ENCODE measurements around the gene IGFN1. TPM values are rescaled to one million over a fixed set of nuclear protein-coding genes. Genes with fewer than 3 reads are reported as not detected.

Gene IGFN1
- total RNA-seq, 1 donor from 2014 or later = 0.52 TPM

DNA sequence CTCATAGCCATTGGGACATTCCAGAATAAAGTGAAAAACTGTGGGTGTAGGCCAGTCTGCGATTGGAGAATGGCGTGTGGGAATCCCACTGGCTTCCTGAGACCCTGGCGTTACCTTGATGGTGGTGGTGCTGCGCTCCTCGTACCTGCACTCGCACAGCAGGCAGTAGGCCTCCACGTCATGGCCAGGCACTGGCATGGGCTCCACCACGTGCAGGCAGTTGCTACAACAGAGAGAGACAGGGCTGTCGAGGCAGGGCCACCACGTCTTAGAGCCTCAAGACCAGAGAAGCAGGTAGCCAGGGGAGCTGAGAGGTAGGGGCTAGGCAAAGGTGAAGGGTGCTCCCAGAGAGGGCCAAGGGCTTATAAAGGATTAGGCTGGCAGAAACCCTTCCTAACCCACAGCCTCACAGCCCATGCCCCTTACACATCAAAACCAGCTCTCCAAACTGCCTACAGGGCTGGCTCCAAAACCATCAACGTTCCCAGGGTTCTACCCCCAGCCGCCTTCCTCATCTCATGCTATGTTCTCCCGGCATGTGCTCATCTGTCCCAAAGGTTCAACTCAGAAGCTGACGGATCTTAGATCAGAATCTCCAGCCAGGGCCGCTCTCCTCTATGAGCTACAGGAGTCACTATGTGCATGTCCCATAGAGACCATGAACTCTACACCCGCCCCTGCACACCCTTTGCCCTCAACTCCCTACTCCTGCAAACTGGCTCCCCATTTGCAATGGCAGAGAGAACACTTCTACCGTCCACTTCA lies 43.8 kb upstream of the IGFN1 start:
- Histone ChIP-seq H3K9ac (ENCODE audit: low read depth in 1 of 3, low read length in 3 of 3) (no peak overlapping the region), H3K9me3 (ENCODE audit: control insufficient read depth in 3 of 3, low read length in 3 of 3) (no peaks in the 10 kb centered on the region), H3K4me1 (ENCODE audit: control insufficient read depth in 3 of 3, insufficient read depth in 3 of 3, low read length in 3 of 3) (peaks cover 6 to 23% (median 16%) of the 10 kb centered on the region in 3 donors), H3K27ac (ENCODE audit: low read depth, low read length) (no peak overlapping the region), H3K36me3 (ENCODE audit: control insufficient read depth in 3 of 3, insufficient read depth in 3 of 3, low read length in 3 of 3) (peaks cover 74 to 84% (median 82%) of the 10 kb centered on the region in 3 donors), H3K4me3 (ENCODE audit: low read length in 3 of 3) (no peak overlapping the region), H3K27me3 (ENCODE audit: control insufficient read depth in 3 of 3, insufficient read depth in 3 of 3, low read length in 3 of 3) (no peaks in the 10 kb centered on the region)

DNA sequence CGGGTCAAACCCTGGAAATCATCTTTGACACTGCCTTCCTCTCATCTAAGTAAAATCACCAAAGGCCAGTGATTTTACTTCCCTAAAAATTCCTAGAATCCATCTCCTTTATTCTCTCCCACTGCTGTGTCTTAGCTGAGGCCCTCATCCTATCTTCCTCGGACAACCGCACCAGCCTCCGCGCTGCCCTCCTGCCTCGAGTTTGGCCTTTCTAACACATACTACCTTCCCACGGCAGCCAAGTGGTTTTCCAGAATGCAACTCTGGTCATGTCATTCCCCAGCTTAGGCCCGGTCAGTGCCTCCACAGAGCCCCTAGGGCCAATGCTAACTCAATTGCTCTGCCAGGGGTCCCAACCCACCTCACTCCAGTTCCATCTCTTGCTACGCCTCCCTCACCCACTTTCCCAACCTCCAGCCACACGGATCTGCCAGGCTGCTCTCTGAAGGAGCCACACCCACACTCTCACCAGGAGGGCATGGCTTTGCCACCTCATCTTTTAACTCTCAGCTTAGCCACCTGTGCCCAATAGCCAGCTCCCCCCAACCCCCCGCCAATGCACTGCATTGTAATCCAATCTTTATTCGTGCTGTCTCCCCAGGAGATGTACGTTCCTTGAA lies 43.1 kb upstream of the IGFN1 start:
- no peaks in the 10 kb centered on the region for H3K27me3 ChIP-seq (ENCODE audit: control insufficient read depth in 3 of 3, insufficient read depth in 3 of 3, low read length in 3 of 3)
- H3K36me3 ChIP-seq (ENCODE audit: control insufficient read depth in 3 of 3, insufficient read depth in 3 of 3, low read length in 3 of 3) = peaks cover 71 to 82% (median 75%) of the 10 kb centered on the region in 3 donors
- no peak overlapping the region for H3K4me3 ChIP-seq (ENCODE audit: low read length in 3 of 3)
- H3K9ac ChIP-seq (ENCODE audit: low read depth in 1 of 3, low read length in 3 of 3) = no peak overlapping the region
- no peaks in the 10 kb centered on the region for H3K9me3 ChIP-seq (ENCODE audit: control insufficient read depth in 3 of 3, low read length in 3 of 3)
- H3K27ac ChIP-seq (ENCODE audit: low read depth, low read length) = no peak overlapping the region
- H3K4me1 ChIP-seq (ENCODE audit: control insufficient read depth in 3 of 3, insufficient read depth in 3 of 3, low read length in 3 of 3) = peaks cover 6 to 18% (median 17%) of the 10 kb centered on the region in 3 donors

DNA sequence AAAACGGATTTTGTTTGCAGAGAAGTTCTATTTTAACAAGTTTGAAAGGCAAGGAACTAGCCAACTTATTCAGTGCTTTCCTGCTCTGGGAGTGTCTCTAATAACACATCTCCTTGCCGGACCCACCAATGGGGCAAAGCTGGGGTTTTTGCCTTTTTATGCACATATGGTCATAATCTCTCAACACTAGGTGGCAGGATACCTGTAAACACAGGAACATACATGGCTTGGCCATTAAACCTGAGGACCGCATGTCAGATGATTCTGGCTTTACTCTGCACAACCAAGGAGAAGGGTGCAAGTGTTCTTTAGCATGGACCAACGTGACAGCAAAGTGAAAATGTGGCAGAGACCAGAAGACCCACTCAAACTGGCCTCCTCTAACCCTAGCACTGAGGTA lies 41.2 kb upstream of the IGFN1 start:
- Histone ChIP-seq H3K27ac (ENCODE audit: low read depth, low read length) (no peak overlapping the region), H3K27me3 (ENCODE audit: control insufficient read depth in 3 of 3, insufficient read depth in 3 of 3, low read length in 3 of 3) (no peaks in the 10 kb centered on the region), H3K4me3 (ENCODE audit: low read length in 3 of 3) (no peak overlapping the region), H3K9me3 (ENCODE audit: control insufficient read depth in 3 of 3, low read length in 3 of 3) (no peaks in the 10 kb centered on the region), H3K36me3 (ENCODE audit: control insufficient read depth in 3 of 3, insufficient read depth in 3 of 3, low read length in 3 of 3) (peaks cover 52 to 64% (median 56%) of the 10 kb centered on the region in 3 donors), H3K4me1 (ENCODE audit: control insufficient read depth in 3 of 3, insufficient read depth in 3 of 3, low read length in 3 of 3) (peaks cover 20 to 27% (median 26%) of the 10 kb centered on the region in 3 donors), H3K9ac (ENCODE audit: low read depth in 1 of 3, low read length in 3 of 3) (no peak overlapping the region)

DNA sequence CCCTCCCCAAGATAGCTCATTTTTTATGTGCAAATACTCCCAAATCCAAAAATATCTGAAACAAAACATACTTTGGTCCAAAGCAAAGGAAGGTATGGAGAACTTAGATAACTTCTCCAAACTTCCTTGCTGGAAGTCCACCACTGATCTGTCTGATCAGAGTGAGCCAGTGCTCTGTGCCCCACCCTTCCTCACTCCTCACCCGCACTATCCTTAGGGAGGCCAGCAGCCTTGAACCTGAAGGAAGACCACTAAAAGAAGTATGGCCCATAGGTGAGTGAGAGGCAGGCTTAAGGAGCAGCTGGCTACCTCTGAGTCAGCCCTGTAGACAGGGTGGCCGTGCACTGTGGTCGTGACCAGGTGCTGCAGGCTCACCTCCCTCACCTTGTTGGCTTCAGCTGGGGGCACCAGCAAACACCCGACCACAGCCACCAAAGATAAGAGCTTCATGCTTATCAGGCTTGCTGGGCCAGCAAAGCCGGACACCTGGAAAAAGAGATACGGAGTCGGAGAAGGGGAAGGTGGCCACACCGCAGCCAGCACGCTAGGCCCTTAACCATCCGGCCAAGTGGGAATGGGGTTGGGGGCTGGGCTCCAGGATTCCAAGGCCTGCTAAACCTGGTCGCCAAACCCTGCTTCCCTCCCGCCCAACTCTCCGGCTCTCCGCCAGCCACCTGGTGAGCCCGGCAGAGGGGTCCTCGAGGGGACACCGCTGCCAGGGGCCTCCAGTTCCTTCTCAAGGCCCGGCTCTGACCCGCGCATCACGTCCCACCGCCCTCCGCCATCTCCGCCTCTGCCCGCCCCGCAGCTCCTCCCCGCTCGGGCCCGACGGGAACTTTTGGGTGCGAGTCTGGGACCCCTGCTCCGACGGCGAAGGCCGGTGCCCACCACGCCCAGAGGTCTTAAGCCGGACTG lies 36.9 kb upstream of the IGFN1 start:
- Histone ChIP-seq H3K4me1 (ENCODE audit: control insufficient read depth in 3 of 3, insufficient read depth in 3 of 3, low read length in 3 of 3) (peaks cover 28 to 31% (median 30%) of the 10 kb centered on the region in 3 donors), H3K36me3 (ENCODE audit: control insufficient read depth in 3 of 3, insufficient read depth in 3 of 3, low read length in 3 of 3) (peaks cover 16 to 30% (median 23%) of the 10 kb centered on the region in 3 donors), H3K9me3 (ENCODE audit: control insufficient read depth in 3 of 3, low read length in 3 of 3) (no peaks in the 10 kb centered on the region), H3K9ac (ENCODE audit: low read depth in 1 of 3, low read length in 3 of 3) (peak overlapping the region; percentile 76 to 89 (median 79)), H3K4me3 (ENCODE audit: low read length in 3 of 3) (peak overlapping the region; percentile 82 to 89 (median 89)), H3K27me3 (ENCODE audit: control insufficient read depth in 3 of 3, insufficient read depth in 3 of 3, low read length in 3 of 3) (no peaks in the 10 kb centered on the region), H3K27ac (ENCODE audit: low read depth, low read length) (no peak overlapping the region)

DNA sequence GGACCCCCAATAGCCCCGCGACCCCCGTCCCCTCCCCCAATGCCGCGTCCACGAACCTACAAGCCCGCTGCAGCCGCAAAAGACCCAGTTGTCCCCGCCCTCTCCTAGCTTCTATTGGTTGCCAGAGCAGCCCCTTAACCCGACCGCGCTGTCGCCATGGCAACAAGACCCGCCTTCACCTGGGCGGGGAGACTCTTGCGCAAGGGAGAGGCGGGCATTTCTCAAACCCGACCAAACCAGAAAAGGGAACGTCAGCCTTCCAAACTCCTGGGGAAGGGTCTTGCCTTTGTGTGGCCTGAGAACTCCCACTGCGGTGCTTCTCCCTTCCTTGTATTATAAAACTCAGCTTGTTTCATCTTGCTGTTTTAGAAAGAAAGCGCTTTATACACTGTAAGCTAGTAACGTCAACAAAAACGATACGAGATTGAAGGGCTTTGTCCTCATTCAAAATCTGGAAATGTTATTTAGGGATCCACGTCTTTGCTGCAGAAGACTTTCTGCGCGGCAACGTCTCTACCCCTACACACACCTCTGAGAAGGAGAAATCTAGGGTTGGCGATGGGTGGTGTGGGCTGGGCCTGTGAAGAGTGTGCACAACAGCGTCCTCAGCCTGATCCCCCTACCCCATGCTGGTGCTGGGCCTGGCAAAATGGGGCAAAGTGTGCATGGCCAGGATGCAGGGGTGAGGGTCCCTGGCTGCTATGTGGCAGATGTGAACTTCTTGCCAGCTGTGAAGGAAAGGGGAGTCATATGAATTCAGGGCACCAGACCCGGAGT lies 36.0 kb upstream of the IGFN1 start, which contains the start of gene TMEM9:
TMEM9 (minus strand) TSS at position 86 of the 777 bp plus-strand sequence. CDS start 551 bp downstream, outside the sequence.
- Histone ChIP-seq H3K4me1 (ENCODE audit: control insufficient read depth in 3 of 3, insufficient read depth in 3 of 3, low read length in 3 of 3) (peaks cover 31 to 32% (median 31%) of the 10 kb centered on the region in 3 donors), H3K9ac (ENCODE audit: low read depth in 1 of 3, low read length in 3 of 3) (peak within 1 kb of the TSS; percentile 76 to 89 (median 84)), H3K4me3 (ENCODE audit: low read length in 3 of 3) (peak within 1 kb of the TSS; percentile 82 to 89 (median 89)), H3K27ac (ENCODE audit: low read depth, low read length) (peak within 1 kb of the TSS; percentile 46), H3K36me3 (ENCODE audit: control insufficient read depth in 3 of 3, insufficient read depth in 3 of 3, low read length in 3 of 3) (peaks cover 10 to 22% (median 22%) of the 10 kb centered on the region in 3 donors), H3K27me3 (ENCODE audit: control insufficient read depth in 3 of 3, insufficient read depth in 3 of 3, low read length in 3 of 3) (no peaks in the 10 kb centered on the region), H3K9me3 (ENCODE audit: control insufficient read depth in 3 of 3, low read length in 3 of 3) (no peaks in the 10 kb centered on the region)

DNA sequence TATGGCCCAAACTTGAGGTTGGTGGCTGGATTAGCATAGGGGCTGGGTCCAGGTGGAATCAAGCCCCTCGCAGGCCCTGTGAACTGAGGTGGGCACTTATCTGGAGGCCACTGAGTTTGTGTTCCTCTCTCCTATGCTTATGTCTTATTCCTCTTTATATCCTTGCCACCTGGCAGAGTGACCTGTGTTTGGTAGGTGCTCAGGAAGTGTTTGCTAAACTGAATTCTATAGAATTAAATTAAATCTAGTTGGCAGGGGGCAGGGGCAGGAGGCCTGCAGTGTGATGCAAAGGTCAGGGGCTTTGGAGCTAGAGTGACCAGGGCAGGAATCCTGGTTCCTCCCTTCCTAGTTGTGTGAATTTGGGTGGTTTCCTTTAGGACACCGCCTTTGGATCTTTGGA lies 35.3 kb upstream of the IGFN1 start:
- Histone ChIP-seq H3K4me1 (ENCODE audit: control insufficient read depth in 3 of 3, insufficient read depth in 3 of 3, low read length in 3 of 3) (peaks cover 26 to 28% (median 27%) of the 10 kb centered on the region in 3 donors), H3K36me3 (ENCODE audit: control insufficient read depth in 3 of 3, insufficient read depth in 3 of 3, low read length in 3 of 3) (peaks cover 7 to 15% (median 14%) of the 10 kb centered on the region in 3 donors), H3K4me3 (ENCODE audit: low read length in 3 of 3) (no peak overlapping the region), H3K9ac (ENCODE audit: low read depth in 1 of 3, low read length in 3 of 3) (no peak overlapping the region), H3K9me3 (ENCODE audit: control insufficient read depth in 3 of 3, low read length in 3 of 3) (no peaks in the 10 kb centered on the region), H3K27ac (ENCODE audit: low read depth, low read length) (no peak overlapping the region), H3K27me3 (ENCODE audit: control insufficient read depth in 3 of 3, insufficient read depth in 3 of 3, low read length in 3 of 3) (no peaks in the 10 kb centered on the region)

DNA sequence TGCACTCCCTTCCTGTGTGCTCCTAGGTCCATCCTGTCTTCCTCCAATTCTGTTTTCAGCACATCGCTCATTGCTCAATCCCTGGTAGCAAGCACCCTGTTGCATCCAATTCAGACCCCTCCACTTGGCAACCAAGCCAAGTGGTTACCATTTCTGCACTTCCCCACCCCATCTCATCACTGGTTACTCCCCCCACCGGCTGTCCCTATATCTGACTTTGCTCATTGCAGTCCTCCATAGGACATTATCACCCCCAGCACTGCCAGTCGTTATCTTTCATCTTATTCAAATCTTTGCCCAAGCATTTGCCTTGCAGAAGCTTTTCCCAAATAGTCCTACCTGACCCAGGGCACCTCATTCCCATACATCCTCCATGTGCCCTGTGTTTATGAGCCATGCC lies 34.3 kb upstream of the IGFN1 start:
- H3K9ac ChIP-seq (ENCODE audit: low read depth in 1 of 3, low read length in 3 of 3) = no peak overlapping the region
- no peak overlapping the region for H3K4me3 ChIP-seq (ENCODE audit: low read length in 3 of 3)
- H3K9me3 ChIP-seq (ENCODE audit: control insufficient read depth in 3 of 3, low read length in 3 of 3) = no peaks in the 10 kb centered on the region
- no peaks in the 10 kb centered on the region for H3K27me3 ChIP-seq (ENCODE audit: control insufficient read depth in 3 of 3, insufficient read depth in 3 of 3, low read length in 3 of 3)
- peaks cover 25 to 28% (median 26%) of the 10 kb centered on the region in 3 donors for H3K4me1 ChIP-seq (ENCODE audit: control insufficient read depth in 3 of 3, insufficient read depth in 3 of 3, low read length in 3 of 3)
- peaks cover 4 to 7% (median 6%) of the 10 kb centered on the region in 3 donors for H3K36me3 ChIP-seq (ENCODE audit: control insufficient read depth in 3 of 3, insufficient read depth in 3 of 3, low read length in 3 of 3)
- H3K27ac ChIP-seq (ENCODE audit: low read depth, low read length) = no peak overlapping the region

DNA sequence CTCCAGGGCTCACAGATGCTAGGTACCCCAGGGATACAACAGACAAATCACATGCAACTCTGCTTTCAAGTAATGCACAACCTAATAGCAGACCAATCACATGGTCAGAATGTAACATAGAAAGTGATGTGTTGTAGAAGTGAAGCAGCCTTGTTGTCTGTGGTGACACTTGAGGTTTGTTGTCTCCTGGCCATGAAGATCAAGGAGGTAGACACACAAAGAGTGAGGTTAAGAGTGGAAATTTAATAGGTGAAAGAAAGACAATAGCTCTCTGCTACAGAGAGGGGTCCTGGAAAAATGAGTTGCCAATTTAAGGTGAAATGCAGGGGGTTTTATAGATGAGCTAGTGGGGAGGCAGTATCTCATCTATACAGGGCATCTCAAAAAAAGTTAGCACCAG lies 33.8 kb upstream of the IGFN1 start:
- Histone ChIP-seq H3K9ac (ENCODE audit: low read depth in 1 of 3, low read length in 3 of 3) (no peak overlapping the region), H3K4me1 (ENCODE audit: control insufficient read depth in 3 of 3, insufficient read depth in 3 of 3, low read length in 3 of 3) (peaks cover 23 to 28% (median 26%) of the 10 kb centered on the region in 3 donors), H3K4me3 (ENCODE audit: low read length in 3 of 3) (no peak overlapping the region), H3K27me3 (ENCODE audit: control insufficient read depth in 3 of 3, insufficient read depth in 3 of 3, low read length in 3 of 3) (no peaks in the 10 kb centered on the region), H3K9me3 (ENCODE audit: control insufficient read depth in 3 of 3, low read length in 3 of 3) (no peaks in the 10 kb centered on the region), H3K27ac (ENCODE audit: low read depth, low read length) (no peak overlapping the region), H3K36me3 (ENCODE audit: control insufficient read depth in 3 of 3, insufficient read depth in 3 of 3, low read length in 3 of 3) (peaks cover 0 to 3% (median 2%) of the 10 kb centered on the region in 3 donors)

DNA sequence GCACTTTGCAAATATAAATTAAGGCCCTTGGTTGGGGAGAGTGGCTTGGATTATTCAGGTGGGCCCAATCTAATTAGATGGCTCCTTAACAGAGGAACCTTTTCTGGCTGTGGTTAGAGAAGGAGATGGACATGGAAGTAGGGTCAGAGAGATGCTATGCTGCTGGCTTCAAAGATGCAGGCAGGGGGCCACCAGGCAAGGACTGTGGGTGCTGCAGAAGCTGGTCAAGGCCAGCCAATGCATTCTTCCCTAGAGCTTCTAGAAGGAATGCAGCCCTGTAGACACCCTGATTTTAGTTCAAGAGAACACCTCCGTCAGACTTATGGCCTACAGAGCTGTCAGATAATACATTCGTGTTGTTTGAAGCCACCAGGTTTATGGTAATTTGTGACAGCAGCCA lies 32.7 kb upstream of the IGFN1 start:
- no peaks in the 10 kb centered on the region for H3K9me3 ChIP-seq (ENCODE audit: control insufficient read depth in 3 of 3, low read length in 3 of 3)
- no peak overlapping the region for H3K9ac ChIP-seq (ENCODE audit: low read depth in 1 of 3, low read length in 3 of 3)
- H3K4me1 ChIP-seq (ENCODE audit: control insufficient read depth in 3 of 3, insufficient read depth in 3 of 3, low read length in 3 of 3) = peaks cover 22 to 24% (median 23%) of the 10 kb centered on the region in 3 donors
- H3K27me3 ChIP-seq (ENCODE audit: control insufficient read depth in 3 of 3, insufficient read depth in 3 of 3, low read length in 3 of 3) = no peaks in the 10 kb centered on the region
- no peak overlapping the region for H3K27ac ChIP-seq (ENCODE audit: low read depth, low read length)
- H3K36me3 ChIP-seq (ENCODE audit: control insufficient read depth in 3 of 3, insufficient read depth in 3 of 3, low read length in 3 of 3) = no peaks in the 10 kb centered on the region
- no peak overlapping the region for H3K4me3 ChIP-seq (ENCODE audit: low read length in 3 of 3)
